Adipocyte (in vitro differentiated cells): ENCODE data around the gene PMEPA1.
A peak's percentile ranks its signal among the peaks of the same experiment; 100 is the strongest.

Experiments
- DNase-seq: peaks from one replicate; pipeline ENCODE4 v3.0.0-alpha.2; 2015; ENCODE audit warnings: low read depth
- H3K27me3 ChIP-seq: replicated peaks from 2 replicates; pipeline ENCODE4 v1.7.0; 2013; ENCODE audit warnings: mild to moderate bottlenecking, low read length, moderate library complexity; ENCODE audit not compliant: control insufficient read depth, insufficient read depth
- H3K36me3 ChIP-seq: 2 replicates; pipeline ENCODE4 v1.7.0; 2013; ENCODE audit warnings: low read length, mild to moderate bottlenecking, moderate library complexity; ENCODE audit not compliant: control insufficient read depth, insufficient read depth, severe bottlenecking
- H3K4me1 ChIP-seq: 2 replicates; pipeline ENCODE4 v1.7.0; 2013; ENCODE audit warnings: mild to moderate bottlenecking, low read length, moderate library complexity; ENCODE audit not compliant: control insufficient read depth, insufficient read depth
- H3K4me3 ChIP-seq: 2 replicates; pipeline ENCODE4 v1.7.0; 2013; ENCODE audit warnings: mild to moderate bottlenecking, low read length, moderate library complexity
- H3K9ac ChIP-seq: 2 replicates; pipeline ENCODE4 v1.7.0; 2013; ENCODE audit warnings: mild to moderate bottlenecking, low read length, moderate library complexity
- H3K9me3 ChIP-seq: 2 replicates; pipeline ENCODE4 v1.7.0; 2013; ENCODE audit warnings: mild to moderate bottlenecking, low read length, moderate library complexity; ENCODE audit not compliant: control insufficient read depth

The PMEPA1 gene

GRCh38 chr20:57748601-57749130, 38.9 kb upstream of the PMEPA1 start:
- Histone ChIP-seq H3K4me1 (peaks cover 13% of the 10 kb centered on the region), H3K9ac (no peak overlapping the region), H3K4me3 (peak overlapping the region; percentile 68), H3K27me3 (peaks cover 34% of the 10 kb centered on the region), H3K36me3 (no peaks in the 10 kb centered on the region), H3K9me3 (peaks cover 10% of the 10 kb centered on the region)
- DNase-seq = peak; percentile 76

DNA sequence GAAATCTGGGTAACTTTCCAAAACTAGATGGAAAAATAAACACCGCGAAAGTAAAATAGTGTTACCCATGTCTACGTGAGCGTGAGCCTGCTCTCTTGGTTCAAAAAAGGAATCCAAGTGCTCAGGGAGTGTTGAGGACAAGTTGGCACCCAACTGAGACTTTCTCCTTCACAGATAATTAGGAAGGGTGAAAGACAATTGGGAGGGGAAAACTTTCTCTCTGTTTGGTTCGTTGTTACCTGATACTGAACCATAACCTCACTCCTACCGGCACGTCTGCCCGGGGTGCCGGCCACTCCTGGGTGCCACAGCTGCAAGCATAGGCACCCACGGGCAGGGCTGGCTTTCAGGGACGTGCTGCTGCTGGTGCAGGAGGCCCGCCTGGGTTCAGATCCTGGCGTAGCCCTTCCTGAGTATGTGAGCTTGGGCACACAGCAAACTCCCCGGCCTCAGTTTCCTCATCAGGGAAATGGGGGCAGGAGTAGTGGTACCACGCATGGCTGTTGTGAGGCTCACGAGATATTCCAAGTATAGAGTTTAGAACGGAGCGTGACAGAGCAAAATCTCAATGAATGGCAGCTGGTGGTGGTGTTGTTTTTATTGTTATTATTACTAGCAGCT, 38.2 kb upstream of the PMEPA1 start:
- Histone ChIP-seq H3K9me3 (peaks cover 10% of the 10 kb centered on the region), H3K36me3 (no peaks in the 10 kb centered on the region), H3K27me3 (peaks cover 30% of the 10 kb centered on the region), H3K4me1 (peaks cover 13% of the 10 kb centered on the region), H3K4me3 (peak overlapping the region; percentile 68), H3K9ac (no peak overlapping the region)
- DNase-seq = no peak

GRCh38 chr20:57746832-57747404, 37.1 kb upstream of the PMEPA1 start:
- no peak for DNase-seq
- peaks cover 9% of the 10 kb centered on the region for H3K9me3 ChIP-seq

GRCh38 chr20:57746201-57746600, 36.4 kb upstream of the PMEPA1 start:
- Histone ChIP-seq H3K4me3 (no peak overlapping the region), H3K9ac (no peak overlapping the region), H3K4me1 (peaks cover 13% of the 10 kb centered on the region), H3K9me3 (peaks cover 1% of the 10 kb centered on the region), H3K27me3 (peaks cover 33% of the 10 kb centered on the region), H3K36me3 (no peaks in the 10 kb centered on the region)
- no peak for DNase-seq

More at GRCh38 chr20:57746832-57747404, 37.1 kb upstream of the PMEPA1 start:
- Histone ChIP-seq H3K4me1 (peaks cover 13% of the 10 kb centered on the region), H3K9ac (no peak overlapping the region), H3K4me3 (no peak overlapping the region), H3K36me3 (no peaks in the 10 kb centered on the region), H3K27me3 (peaks cover 38% of the 10 kb centered on the region)

DNA sequence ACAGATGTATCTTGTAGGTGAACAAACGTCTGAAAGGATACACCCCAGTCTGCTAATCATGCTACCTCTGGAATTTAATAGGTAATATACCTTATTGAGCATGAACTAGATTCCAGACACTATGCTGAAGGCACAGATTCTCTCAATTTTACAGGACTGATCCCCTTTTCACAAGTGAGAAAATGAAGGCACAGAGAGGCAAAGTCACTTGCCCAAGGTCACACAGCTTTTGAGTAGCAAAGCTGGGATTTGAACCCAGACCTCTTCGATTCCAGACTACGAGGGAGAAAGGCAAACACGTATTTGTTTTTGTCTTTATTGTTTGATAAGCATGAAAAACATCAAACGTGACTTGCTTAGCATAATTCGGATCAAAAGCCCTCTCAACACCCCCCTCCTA, 34.4 kb upstream of the PMEPA1 start:
- Histone ChIP-seq H3K27me3 (peaks cover 20% of the 10 kb centered on the region), H3K4me3 (no peak overlapping the region), H3K36me3 (no peaks in the 10 kb centered on the region), H3K9me3 (no peaks in the 10 kb centered on the region), H3K9ac (no peak overlapping the region), H3K4me1 (peaks cover 13% of the 10 kb centered on the region)
- DNase-seq = no peak

- DNase-seq = no peak
- peaks cover 7% of the 10 kb centered on the region for H3K4me1 ChIP-seq
- H3K9ac ChIP-seq = no peak overlapping the region
- H3K27me3 ChIP-seq = peaks cover 23% of the 10 kb centered on the region
- H3K36me3 ChIP-seq = no peaks in the 10 kb centered on the region
- H3K4me3 ChIP-seq = no peak overlapping the region
- no peaks in the 10 kb centered on the region for H3K9me3 ChIP-seq
Observed at GRCh38 chr20:57743450-57744095, 33.8 kb upstream of the PMEPA1 start.

DNA sequence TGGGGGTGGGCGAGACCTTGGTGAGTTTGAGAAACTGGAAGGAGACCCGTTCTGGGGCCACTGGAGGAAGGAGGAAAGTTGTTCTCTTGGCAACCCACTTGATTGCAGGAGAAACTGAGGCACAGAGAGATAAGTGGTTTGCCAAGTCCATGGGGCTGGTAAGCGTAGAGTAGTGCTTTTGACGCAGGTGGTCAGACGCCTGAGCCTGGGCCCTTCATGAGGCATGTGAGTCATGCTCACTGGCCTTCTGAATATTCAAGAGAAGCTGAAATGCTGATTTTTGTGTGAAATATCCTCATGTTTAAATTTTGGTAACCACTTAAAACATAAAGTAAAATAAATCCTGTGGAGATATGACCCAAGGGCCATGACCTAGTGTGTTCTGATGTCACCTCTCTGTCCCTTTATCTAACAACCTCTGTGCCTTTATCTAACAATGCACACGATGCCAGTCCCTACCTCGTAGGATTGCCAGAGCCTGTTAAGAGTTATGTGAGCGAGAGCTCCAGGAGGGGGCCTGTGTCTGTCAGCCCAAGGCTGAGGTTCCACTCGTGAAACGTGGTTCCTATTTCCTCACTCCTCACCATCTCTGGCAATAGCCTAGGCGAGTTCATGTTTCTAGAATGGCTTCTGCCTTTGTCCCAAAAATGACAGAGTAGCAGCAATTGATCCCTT, 32.8 kb upstream of the PMEPA1 start:
- Histone ChIP-seq H3K4me3 (no peak overlapping the region), H3K36me3 (no peaks in the 10 kb centered on the region), H3K27me3 (peaks cover 29% of the 10 kb centered on the region), H3K9ac (no peak overlapping the region), H3K4me1 (no peaks in the 10 kb centered on the region), H3K9me3 (no peaks in the 10 kb centered on the region)
- DNase-seq = no peak

DNA sequence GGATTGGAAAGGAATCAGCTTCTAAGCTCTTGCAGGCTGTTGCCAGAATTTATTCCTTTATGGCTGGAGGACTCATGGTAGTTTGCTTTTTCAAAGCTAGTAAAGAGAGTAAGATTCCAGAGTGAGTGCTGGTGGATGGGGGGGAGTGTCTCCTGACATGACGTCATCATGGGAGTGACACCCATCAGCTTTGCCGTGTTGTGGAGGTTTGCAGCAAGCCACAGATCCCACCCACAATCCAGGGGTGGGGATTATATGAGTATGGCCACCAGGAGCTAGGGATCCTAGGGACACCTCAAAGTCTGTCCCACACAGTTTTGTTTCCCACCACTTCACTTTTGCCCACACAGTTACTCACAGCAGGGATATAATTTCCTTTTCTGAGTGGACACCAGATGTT, 28.7 kb upstream of the PMEPA1 start:
- Histone ChIP-seq H3K4me3 (no peak overlapping the region), H3K36me3 (no peaks in the 10 kb centered on the region), H3K4me1 (no peaks in the 10 kb centered on the region), H3K9me3 (no peaks in the 10 kb centered on the region), H3K9ac (no peak overlapping the region), H3K27me3 (peaks cover 71% of the 10 kb centered on the region)
- DNase-seq = no peak

DNA sequence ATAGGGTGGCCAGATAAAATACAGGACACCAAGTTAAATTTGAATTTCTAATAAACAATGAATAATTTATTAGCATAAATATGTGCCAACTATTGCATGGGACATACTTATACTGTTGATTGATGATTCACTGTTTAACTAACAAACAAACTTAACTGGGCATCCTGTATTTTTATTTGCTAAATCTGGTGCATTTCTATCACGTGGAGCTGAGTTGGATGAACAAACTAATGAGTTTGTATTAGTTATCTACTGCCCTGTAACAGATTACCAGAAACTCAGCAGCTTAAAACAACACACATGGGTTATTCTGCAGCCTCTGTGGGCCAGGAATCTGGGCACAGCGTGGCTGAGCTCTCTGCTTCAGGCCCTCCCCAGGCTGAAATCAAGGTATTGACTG, 28.2 kb upstream of the PMEPA1 start:
- H3K9me3 ChIP-seq = no peaks in the 10 kb centered on the region
- H3K36me3 ChIP-seq = no peaks in the 10 kb centered on the region
- no peak overlapping the region for H3K9ac ChIP-seq
- H3K4me3 ChIP-seq = no peak overlapping the region
- H3K4me1 ChIP-seq = no peaks in the 10 kb centered on the region
- no peak for DNase-seq
- peaks cover 73% of the 10 kb centered on the region for H3K27me3 ChIP-seq

- peaks cover 68% of the 10 kb centered on the region for H3K27me3 ChIP-seq
Observed at GRCh38 chr20:57737349-57737748, 27.5 kb upstream of the PMEPA1 start.

GRCh38 chr20:57736738-57737347, 27.0 kb upstream of the PMEPA1 start:
- Histone ChIP-seq H3K4me3 (no peak overlapping the region), H3K4me1 (no peaks in the 10 kb centered on the region), H3K9me3 (no peaks in the 10 kb centered on the region), H3K36me3 (no peaks in the 10 kb centered on the region), H3K9ac (no peak overlapping the region), H3K27me3 (peaks cover 68% of the 10 kb centered on the region)
- no peak for DNase-seq

More at GRCh38 chr20:57737349-57737748, 27.5 kb upstream of the PMEPA1 start:
- no peak for DNase-seq
- Histone ChIP-seq H3K4me1 (no peaks in the 10 kb centered on the region), H3K4me3 (no peak overlapping the region), H3K36me3 (no peaks in the 10 kb centered on the region), H3K9ac (no peak overlapping the region), H3K9me3 (no peaks in the 10 kb centered on the region)
